ENCODE data around the gene GLYATL2. TPM values are rescaled to one million over a fixed set of nuclear protein-coding genes. Genes with fewer than 3 reads are reported as not detected.

Gene GLYATL2
- polyA plus RNA-seq, 1 of the 3 experiments (the other 2 are of a cell fraction) = 0.31 TPM

- Histone ChIP-seq H4K20me1 (ENCODE audit: insufficient read depth) (no peaks in the 10 kb centered on the region), H3K9me2 (no peaks in the 10 kb centered on the region), H3K4me2 (no peak overlapping the region), H3K9me3 (no peaks in the 10 kb centered on the region), H3K36me3 (replicated peaks in 1 of 2; ENCODE audit: control insufficient read depth in 1 of 2, insufficient read depth in 2 of 2, low read length in 1 of 2) (no peaks in the 10 kb centered on the region), H3K4me1 (ENCODE audit: control insufficient read depth in 1 of 2, insufficient read depth in 2 of 2, low read depth in 1 of 2, low read length in 1 of 2) (no peaks in the 10 kb centered on the region), H3K27me3 (ENCODE audit: insufficient read depth) (no peaks in the 10 kb centered on the region), H3K79me2 (ENCODE audit: insufficient read depth) (no peaks in the 10 kb centered on the region), H3K27ac (ENCODE audit: low read depth in 2 of 2, low read length in 1 of 2) (no peak overlapping the region), H2AFZ (ENCODE audit: low read depth) (no peak overlapping the region), H3K9ac (no peak overlapping the region), H3F3A (replicated peaks; ENCODE audit: insufficient read depth) (peaks cover 4% of the 10 kb centered on the region), H3K4me3 (ENCODE audit: low read depth in 2 of 2, low read length in 1 of 2) (no peak overlapping the region)
- ChIA-PET POLR2A (no interaction called here), CTCF (interaction anchor here (1.6 kb wide), 1 partner anchor 44 kb away, joined by 4 read pairs; no protein-coding TSS in a partner anchor)
- TF ChIP-seq NFIC (IDR thresholded peaks at IDR 0.05; ENCODE audit: borderline replicate concordance) (peak; percentile 6; the same call in 1 of the 2 replicates), FOSL2 (IDR thresholded peaks at IDR 0.05; ENCODE audit: borderline replicate concordance, low read depth) (0 out of 2 replicates have a peak, but pooled peaks have one; percentile 10), GATA2 (CRISPR knock-in tag; IDR thresholded peaks at IDR 0.05) (no peak), JUND (IDR thresholded peaks at IDR 0.05) (0 out of 2 replicates have a peak, but pooled peaks have one; percentile 4)
- 61% methylated on average over 1 of the region's 1 CpG for WGBS (ENCODE audit: low lambda C conversion rate)
- DNase-seq = no peak
These were observed 12.4 kb downstream of the GLYATL2 start for GRCh38 chr11:58832056-58832645.

- Histone ChIP-seq H3K4me1 (ENCODE audit: control insufficient read depth in 1 of 2, insufficient read depth in 2 of 2, low read depth in 1 of 2, low read length in 1 of 2) (no peaks in the 10 kb centered on the region), H3K4me3 (ENCODE audit: low read depth in 2 of 2, low read length in 1 of 2) (no peak overlapping the region), H2AFZ (ENCODE audit: low read depth) (no peak overlapping the region), H3K27me3 (ENCODE audit: insufficient read depth) (no peaks in the 10 kb centered on the region), H3K9ac (no peak overlapping the region), H3K36me3 (replicated peaks in 1 of 2; ENCODE audit: control insufficient read depth in 1 of 2, insufficient read depth in 2 of 2, low read length in 1 of 2) (no peaks in the 10 kb centered on the region), H3K9me2 (no peaks in the 10 kb centered on the region), H3K9me3 (peaks cover 5% of the 10 kb centered on the region; the same call in 1 of the 2 replicates), H3F3A (replicated peaks; ENCODE audit: insufficient read depth) (peaks cover 4% of the 10 kb centered on the region), H3K4me2 (no peak overlapping the region), H4K20me1 (ENCODE audit: insufficient read depth) (no peaks in the 10 kb centered on the region), H3K27ac (ENCODE audit: low read depth in 2 of 2, low read length in 1 of 2) (no peak overlapping the region), H3K79me2 (ENCODE audit: insufficient read depth) (no peaks in the 10 kb centered on the region)
- POLR2A ChIA-PET = no interaction called here
- no peak for DNase-seq
- WGBS (ENCODE audit: low lambda C conversion rate) = 68% methylated on average over 20 of the region's 31 CpGs
- no peak for TF ChIP-seq RXRA (IDR thresholded peaks at IDR 0.05; ENCODE audit: borderline replicate concordance, low read depth)
- no peak for TF ChIP-seq FOSL2 (IDR thresholded peaks at IDR 0.05; ENCODE audit: borderline replicate concordance, low read depth)
- no peak for TF ChIP-seq FOXM1 (IDR thresholded peaks at IDR 0.05; ENCODE audit: low read depth)
- no peak for TF ChIP-seq RAD21 (IDR thresholded peaks at IDR 0.05; ENCODE audit: low read length)
- no peak for TF ChIP-seq NRF1 (IDR thresholded peaks at IDR 0.05; ENCODE audit: low read depth, low read length)
- TF ChIP-seq JUND (IDR thresholded peaks at IDR 0.05) = no peak
- TF ChIP-seq POLR2AphosphoS5 (IDR thresholded peaks at IDR 0.05; ENCODE audit: low read depth, low read length) = no peak
- no peak for TF ChIP-seq RCOR1 (IDR thresholded peaks at IDR 0.05; ENCODE audit: low read length)
- TF ChIP-seq MAX (IDR thresholded peaks at IDR 0.05; ENCODE audit: low read depth) = no peak
- TF ChIP-seq MXI1 (IDR thresholded peaks at IDR 0.05; ENCODE audit: low read depth, low read length) = no peak
- no peak for TF ChIP-seq GATA2 (CRISPR knock-in tag; IDR thresholded peaks at IDR 0.05)
- no peak for TF ChIP-seq FOXJ3 (CRISPR knock-in tag; IDR thresholded peaks at IDR 0.05)
- no peak for TF ChIP-seq USF2 (IDR thresholded peaks at IDR 0.05; ENCODE audit: borderline replicate concordance, low read depth, low read length)
- TF ChIP-seq CTCF (IDR thresholded peaks at IDR 0.05) = no peak
- TF ChIP-seq PBX3 (IDR thresholded peaks at IDR 0.05) = no peak
- TF ChIP-seq TCF12 (IDR thresholded peaks at IDR 0.05) = no peak
- CTCF ChIA-PET = interaction anchor here (0.9 kb wide), 1 partner anchor 12 kb away, joined by 3 read pairs; no protein-coding TSS in a partner anchor
These were observed 13.7 kb downstream of the GLYATL2 start for GRCh38 chr11:58830673-58831301.

Data from SK-N-SH (cell line).